Stimulated activated CD8-positive, alpha-beta memory T cell treated with anti-CD3 and anti-CD28 coated beads, Interleukin-15, amount 100 ng/mL, for 1 hour (primary cell): ENCODE results near the gene PRDM15.
A peak's percentile ranks its signal among the peaks of the same experiment; 100 is the strongest.

ENCODE experiments used
- DNase-seq: peaks from one replicate; pipeline ENCODE4 v3.0.0-alpha.2; 2020; ENCODE audit warnings: low read depth

The PRDM15 gene

GRCh38 chr21:41908829-41909228 lies 29.7 kb upstream of the PRDM15 start:
- DNase-seq, result no peak

GRCh38 chr21:41907496-41908258 lies 28.5 kb upstream of the PRDM15 start:
- no peak for DNase-seq

GRCh38 chr21:41906770-41907169 lies 27.6 kb upstream of the PRDM15 start:
- DNase-seq, result no peak

- DNase-seq, result no peak
Observed at GRCh38 chr21:41903559-41904351, 24.6 kb upstream of the PRDM15 start.

GRCh38 chr21:41902946-41903345 lies 23.8 kb upstream of the PRDM15 start:
- DNase-seq, result no peak

GRCh38 chr21:41901782-41902181 lies 22.6 kb upstream of the PRDM15 start:
- DNase-seq, result no peak

GRCh38 chr21:41901099-41901498 lies 22.0 kb upstream of the PRDM15 start:
- no peak for DNase-seq

- DNase-seq, result no peak
Observed at GRCh38 chr21:41900401-41900800, 21.3 kb upstream of the PRDM15 start.

- no peak for DNase-seq
Observed at GRCh38 chr21:41899426-41900202, 20.5 kb upstream of the PRDM15 start.

GRCh38 chr21:41898998-41899397 lies 19.9 kb upstream of the PRDM15 start:
- DNase-seq, result no peak

GRCh38 chr21:41897700-41898099 lies 18.6 kb upstream of the PRDM15 start:
- no peak for DNase-seq

- DNase-seq, result no peak
Observed at GRCh38 chr21:41897047-41897669, 18.0 kb upstream of the PRDM15 start.

- peak; percentile 24 for DNase-seq
Observed at GRCh38 chr21:41895643-41896493, 16.7 kb upstream of the PRDM15 start.

- no peak for DNase-seq
Observed at GRCh38 chr21:41894922-41895557, 15.9 kb upstream of the PRDM15 start.

GRCh38 chr21:41894511-41894910 lies 15.4 kb upstream of the PRDM15 start:
- DNase-seq, result no peak

GRCh38 chr21:41892726-41893125 lies 13.6 kb upstream of the PRDM15 start:
- no peak for DNase-seq

GRCh38 chr21:41891132-41891531 lies 12.0 kb upstream of the PRDM15 start:
- DNase-seq, result no peak

- DNase-seq, result no peak
Observed at GRCh38 chr21:41890355-41890754, 11.2 kb upstream of the PRDM15 start.

GRCh38 chr21:41888749-41889376 lies 9.7 kb upstream of the PRDM15 start:
- no peak for DNase-seq

GRCh38 chr21:41887667-41888066 lies 8.5 kb upstream of the PRDM15 start:
- DNase-seq, result no peak
